ENCODE results near the gene ANO4.
A peak's percentile ranks its signal among the peaks of the same experiment; 100 is the strongest.

ANO4 gene

GRCh38 chr12:101013993-101014392 lies 219.4 kb downstream of the ANO4 start:
- no peak overlapping the region for H3K4me3 ChIP-seq (replicated peaks in 1 of 2; ENCODE audit: low read depth in 2 of 2, low read length in 2 of 2)
- TF ChIP-seq CTCF (IDR thresholded peaks at IDR 0.05; ENCODE audit: low read depth, low read length): no peak
- DNase-seq (ENCODE audit: low read depth in 2 of 2): no peak

GRCh38 chr12:101015044-101015443 lies 220.5 kb downstream of the ANO4 start:
- DNase-seq (ENCODE audit: low read depth in 2 of 2): peak in 1 of 2 donors; percentile 5
- no peak for TF ChIP-seq CTCF (IDR thresholded peaks at IDR 0.05; ENCODE audit: low read depth, low read length)
- no peak overlapping the region for H3K4me3 ChIP-seq (replicated peaks in 1 of 2; ENCODE audit: low read depth in 2 of 2, low read length in 2 of 2)

- H3K4me3 ChIP-seq (replicated peaks in 1 of 2; ENCODE audit: low read depth in 2 of 2, low read length in 2 of 2): no peak overlapping the region
- peak; percentile 75 to 92 for DNase-seq (ENCODE audit: low read depth in 2 of 2)
- no peak for TF ChIP-seq CTCF (IDR thresholded peaks at IDR 0.05; ENCODE audit: low read depth, low read length)
Measured at GRCh38 chr12:101018540-101018939, 224.0 kb downstream of the ANO4 start.

- TF ChIP-seq CTCF (IDR thresholded peaks at IDR 0.05; ENCODE audit: low read depth, low read length): no peak
- DNase-seq (ENCODE audit: low read depth in 2 of 2): no peak
- no peak overlapping the region for H3K4me3 ChIP-seq (replicated peaks in 1 of 2; ENCODE audit: low read depth in 2 of 2, low read length in 2 of 2)
Measured at GRCh38 chr12:101019201-101019600, 224.6 kb downstream of the ANO4 start.

- no peak for DNase-seq (ENCODE audit: low read depth in 2 of 2)
- no peak overlapping the region for H3K4me3 ChIP-seq (replicated peaks in 1 of 2; ENCODE audit: low read depth in 2 of 2, low read length in 2 of 2)
- TF ChIP-seq CTCF (IDR thresholded peaks at IDR 0.05; ENCODE audit: low read depth, low read length): no peak
Measured at GRCh38 chr12:101019667-101020066, 225.1 kb downstream of the ANO4 start.

- no peak overlapping the region for H3K4me3 ChIP-seq (replicated peaks in 1 of 2; ENCODE audit: low read depth in 2 of 2, low read length in 2 of 2)
- DNase-seq (ENCODE audit: low read depth in 2 of 2): no peak
- TF ChIP-seq CTCF (IDR thresholded peaks at IDR 0.05; ENCODE audit: low read depth, low read length): no peak
Measured at GRCh38 chr12:101021442-101021841, 226.9 kb downstream of the ANO4 start.

GRCh38 chr12:101021911-101022388 lies 227.4 kb downstream of the ANO4 start:
- no peak for TF ChIP-seq CTCF (IDR thresholded peaks at IDR 0.05; ENCODE audit: low read depth, low read length)
- H3K4me3 ChIP-seq (replicated peaks in 1 of 2; ENCODE audit: low read depth in 2 of 2, low read length in 2 of 2): no peak overlapping the region
- peak; percentile 88 to 92 for DNase-seq (ENCODE audit: low read depth in 2 of 2)

Data from cardiac fibroblast (primary cell).